Endothelial cell of umbilical vein (primary cell): ENCODE measurements around the gene BCAR3. TPM values are rescaled to one million over a fixed set of nuclear protein-coding genes. Genes with fewer than 3 reads are reported as not detected.

Source experiments
- BruUV-seq: library from RNA; stranded (reverse); fragments of 400-500 nt; replicated peaks from 2 replicates; lab custom pipeline; 2021; lab: Mats Ljungman, UMichigan
- CTCF ChIA-PET: fragments of 300-600, 350-600 bp; sonication (Branson Sonifier 250); formaldehyde crosslinking; loops from one replicate; lab custom pipeline; 2021; ENCODE audit warnings: antibody characterized with exemption, inconsistent platforms; lab: Charles Lee
- POLR2A ChIA-PET: fragments of 300-600, 350-600 bp; sonication (Branson Sonifier 250); formaldehyde crosslinking; loops from one replicate; lab custom pipeline; 2021; ENCODE audit warnings: antibody characterized with exemption, inconsistent platforms; lab: Charles Lee
- DNase-seq: peaks from one replicate; pipeline ENCODE4 v3.0.0-alpha.2; 2011; ENCODE audit warnings: low read depth, low spot score
- FAIRE-seq: peaks from 2 replicates; lab custom pipeline; 2011; peaks lifted over from hg19 to GRCh38; lab: Jason Lieb, UNC
- H2AFZ ChIP-seq: 2 replicates; pipeline ENCODE4 v1.6.0; 2012; ENCODE audit warnings: low read depth, low read length, control low read depth, inconsistent platforms
- H3K27ac ChIP-seq: 2 replicates; pipeline ENCODE4 v1.5.1; 2011; ENCODE audit warnings: low read depth, mild to moderate bottlenecking, control low read depth, low read length, moderate library complexity; ENCODE audit not compliant: insufficient read depth
- H3K27me3 ChIP-seq, 2 experiments: 2 replicates each; pipeline versions ENCODE4 v1.6.0 to v1.6.1; 2011; ENCODE audit warnings: low read length in 2 of 2, mixed read lengths in 1 of 2; ENCODE audit not compliant: control insufficient read depth in 2 of 2, insufficient read depth in 2 of 2
- H3K36me3 ChIP-seq, 2 experiments: 2 replicates in 1 of 2; 3 replicates in 1 of 2; pipeline ENCODE4 v1.5.1; 2011; ENCODE audit warnings: low read length in 2 of 2, mild to moderate bottlenecking in 1 of 2, moderate library complexity in 1 of 2; ENCODE audit not compliant: control insufficient read depth in 2 of 2, insufficient read depth in 2 of 2; ENCODE audit errors: extremely low read depth in 1 of 2
- H3K4me1 ChIP-seq: 3 replicates; pipeline ENCODE4 v1.5.1; 2011; ENCODE audit warnings: mild to moderate bottlenecking, low read length; ENCODE audit not compliant: control insufficient read depth, insufficient read depth; ENCODE audit errors: extremely low read depth
- H3K4me2 ChIP-seq: 2 replicates; pipeline ENCODE4 v1.6.1; 2011; ENCODE audit warnings: low read length, control low read depth, mixed read lengths; ENCODE audit not compliant: insufficient read depth
- H3K4me3 ChIP-seq, 3 experiments: fragments of 200-600 bp in 1 of 3; sonication (generic), shearing (Covaris generic) in 1 of 3; replicated peaks in 1 of 3; 2 replicates each; pipeline ENCODE4 v1.5.1; 2011 to 2016; ENCODE audit warnings: control low read depth in 3 of 3, low read length in 3 of 3, mild to moderate bottlenecking in 2 of 3, inconsistent platforms in 1 of 3, low read depth in 1 of 3, moderate library complexity in 1 of 3; ENCODE audit not compliant: insufficient read depth in 1 of 3
- H3K79me2 ChIP-seq: 2 replicates; pipeline ENCODE4 v1.6.0; 2012; ENCODE audit warnings: low read length, inconsistent platforms; ENCODE audit not compliant: control insufficient read depth, insufficient read depth
- H3K9ac ChIP-seq: replicated peaks from 2 replicates; pipeline ENCODE3; 2011; ENCODE audit warnings: low read length, control low read depth; ENCODE audit not compliant: insufficient read depth; ENCODE audit errors: extremely low read depth
- H3K9me1 ChIP-seq: replicated peaks from 3 replicates; pipeline ENCODE4 v1.6.0; 2011; ENCODE audit warnings: mild to moderate bottlenecking, low read length; ENCODE audit not compliant: control insufficient read depth, insufficient read depth; ENCODE audit errors: extremely low read depth
- H3K9me3 ChIP-seq: replicated peaks from 2 replicates; pipeline ENCODE4 v1.5.1; 2012; ENCODE audit warnings: low read length, inconsistent platforms; ENCODE audit not compliant: control insufficient read depth, insufficient read depth
- H4K20me1 ChIP-seq: replicated peaks from 2 replicates; pipeline ENCODE3; 2011; ENCODE audit warnings: mild to moderate bottlenecking, low read length; ENCODE audit not compliant: control insufficient read depth, insufficient read depth; ENCODE audit errors: extremely low read depth
- CTCF ChIP-seq, 2 donors: IDR thresholded peaks; 1 replicate in 1 of 2; 2 replicates in 1 of 2; pipeline ENCODE4 v1.5.1; 2011; ENCODE audit warnings: low read length in 2 of 2, mild to moderate bottlenecking in 2 of 2, moderate library complexity in 2 of 2, control low read depth in 1 of 2, inconsistent platforms in 1 of 2, low read depth in 1 of 2; ENCODE audit not compliant: insufficient read depth in 1 of 2; ENCODE audit errors: extremely low read depth in 1 of 2
- EZH2 ChIP-seq: IDR thresholded peaks from 2 replicates; pipeline ENCODE4 v1.6.1; 2012; ENCODE audit warnings: borderline replicate concordance, low read depth, mild to moderate bottlenecking, moderate library complexity, low read length, inconsistent platforms; ENCODE audit not compliant: severe bottlenecking
- FOS ChIP-seq: IDR thresholded peaks from 2 replicates; pipeline ENCODE4 v1.6.1; 2011; ENCODE audit warnings: mild to moderate bottlenecking, low read length, moderate library complexity, borderline replicate concordance; ENCODE audit not compliant: insufficient read depth
- GATA2 ChIP-seq: IDR thresholded peaks from 2 replicates; pipeline ENCODE4 v1.7.0; 2011; ENCODE audit warnings: low read depth, mild to moderate bottlenecking, moderate library complexity, mixed read lengths, low read length; ENCODE audit not compliant: insufficient read length, insufficient read depth
- JUN ChIP-seq: IDR thresholded peaks from 2 replicates; pipeline ENCODE4 v1.6.1; 2011; ENCODE audit warnings: borderline replicate concordance, low read depth; ENCODE audit not compliant: insufficient read length, insufficient read depth
- MYC ChIP-seq: IDR thresholded peaks from one replicate; pipeline ENCODE4 v1.6.1; 2011; ENCODE audit warnings: mild to moderate bottlenecking, low read depth, low read length
- POLR2A ChIP-seq: IDR thresholded peaks from 2 replicates; pipeline ENCODE4 v1.6.1; 2012; ENCODE audit warnings: low read depth, mild to moderate bottlenecking, control low read depth, low read length
- POLR2AphosphoS5 ChIP-seq: IDR thresholded peaks from 2 replicates; pipeline ENCODE4 v1.6.1; 2012; ENCODE audit warnings: low read depth, mild to moderate bottlenecking, control low read depth, low read length, moderate library complexity; ENCODE audit not compliant: insufficient read depth
- dilution Hi-C: fragments of 300-500 bp; cut with MboI; formaldehyde crosslinking; loops from one replicate; pipeline ENCODE4 v1.15.0; 2019; ENCODE audit warnings: low sequenced_read_pairs; ENCODE audit not compliant: extremely low pct_ligation_motif_present
- intact Hi-C: fragments of 100-400 bp; cut with micrococcal nuclease; formaldehyde crosslinking; loops from one replicate; pipeline ENCODE4 v1.10.0; 2022
- polyA plus RNA-seq, 4 experiments: library from polyadenylated mRNA; depleted of rRNA in 3 of 4; stranded (reverse) in 3 of 4; unstranded in 1 of 4; fragments of >200 nt; gene quantifications; 2 replicates each; pipeline versions ENCODE4 v1.2.1 to v1.2.3, GENCODE V29; 2011 to 2012; ENCODE audit warnings: missing spikeins in 1 of 4
- total RNA-seq: library from RNA; stranded (reverse); gene quantifications from 2 replicates; pipeline ENCODE4 v1.2.3, GENCODE V29; 2021
- TF ChIP-seq, protein P1 (sequence below): IDR thresholded peaks from 2 replicates; pipeline ENCODE4 v1.6.1; 2011; ENCODE audit not compliant: insufficient read depth, insufficient read length

BCAR3 gene
- total and polyA plus RNA-seq, 2 donors (not counting 3 experiments of a cell fraction or from before 2014, with no cell fraction given), result 17.5 to 32.9 TPM

GRCh38 chr1:93533677-93534076 lies 148.0 kb downstream of the BCAR3 start:
- no peaks in the 10 kb centered on the region for H3K27me3 ChIP-seq
- no peaks in the 10 kb centered on the region for H3K79me2 ChIP-seq
- no peak overlapping the region for H2AFZ ChIP-seq
- H3K9me1 ChIP-seq, result no peaks in the 10 kb centered on the region
- no peak for TF ChIP-seq MYC
- TF ChIP-seq POLR2AphosphoS5, result no peak
- no peak for TF ChIP-seq JUN
- no peak for TF ChIP-seq GATA2
- no peak for TF ChIP-seq CTCF (IDR thresholded peaks at IDR 0.05; ENCODE audit: extremely low read depth in 1 of 2, insufficient read depth in 1 of 2, low read depth in 1 of 2, low read length in 2 of 2)
- no peak for TF ChIP-seq FOS
- no peak for TF ChIP-seq POLR2A
- TF ChIP-seq, protein P1, sequence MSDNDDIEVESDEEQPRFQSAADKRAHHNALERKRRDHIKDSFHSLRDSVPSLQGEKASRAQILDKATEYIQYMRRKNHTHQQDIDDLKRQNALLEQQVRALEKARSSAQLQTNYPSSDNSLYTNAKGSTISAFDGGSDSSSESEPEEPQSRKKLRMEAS, result no peak
- TF ChIP-seq EZH2, result no peak
- no peak overlapping the region for H3K9ac ChIP-seq
- no peak overlapping the region for H3K4me3 ChIP-seq
- H3K4me1 ChIP-seq, result no peaks in the 10 kb centered on the region
- H4K20me1 ChIP-seq, result no peaks in the 10 kb centered on the region
- no peaks in the 10 kb centered on the region for H3K9me3 ChIP-seq
- no peak for FAIRE-seq
- peaks cover 2 to 14% of the 10 kb centered on the region in 2 experiments for H3K36me3 ChIP-seq
- CTCF ChIA-PET, result interaction anchor here (0.9 to 1.8 kb wide), 4 partner anchors 9 to 22 kb away, joined by 3 to 4 read pairs (median 4); no protein-coding TSS in a partner anchor
- no peak overlapping the region for H3K27ac ChIP-seq
- dilution Hi-C loops (no loop called here), intact Hi-C loops (no loop called here)
- BruUV-seq, result no TSS peak
- no peak overlapping the region for H3K4me2 ChIP-seq
- POLR2A ChIA-PET, result no interaction called here
- DNase-seq, result no peak
